GM20000 (cell line): ENCODE data around the gene ZNF501.

Experiments used
- DNase-seq: peaks from one replicate; pipeline ENCODE4 v3.0.0; 2012; ENCODE audit warnings: low spot score
- TF ChIP-seq, protein P1 (sequence below): IDR thresholded peaks from 2 replicates; pipeline ENCODE4 v1.5.1; 2012; ENCODE audit warnings: mild to moderate bottlenecking, control low read depth; ENCODE audit errors: extremely low read depth, missing control alignments

The ZNF501 gene

DNA sequence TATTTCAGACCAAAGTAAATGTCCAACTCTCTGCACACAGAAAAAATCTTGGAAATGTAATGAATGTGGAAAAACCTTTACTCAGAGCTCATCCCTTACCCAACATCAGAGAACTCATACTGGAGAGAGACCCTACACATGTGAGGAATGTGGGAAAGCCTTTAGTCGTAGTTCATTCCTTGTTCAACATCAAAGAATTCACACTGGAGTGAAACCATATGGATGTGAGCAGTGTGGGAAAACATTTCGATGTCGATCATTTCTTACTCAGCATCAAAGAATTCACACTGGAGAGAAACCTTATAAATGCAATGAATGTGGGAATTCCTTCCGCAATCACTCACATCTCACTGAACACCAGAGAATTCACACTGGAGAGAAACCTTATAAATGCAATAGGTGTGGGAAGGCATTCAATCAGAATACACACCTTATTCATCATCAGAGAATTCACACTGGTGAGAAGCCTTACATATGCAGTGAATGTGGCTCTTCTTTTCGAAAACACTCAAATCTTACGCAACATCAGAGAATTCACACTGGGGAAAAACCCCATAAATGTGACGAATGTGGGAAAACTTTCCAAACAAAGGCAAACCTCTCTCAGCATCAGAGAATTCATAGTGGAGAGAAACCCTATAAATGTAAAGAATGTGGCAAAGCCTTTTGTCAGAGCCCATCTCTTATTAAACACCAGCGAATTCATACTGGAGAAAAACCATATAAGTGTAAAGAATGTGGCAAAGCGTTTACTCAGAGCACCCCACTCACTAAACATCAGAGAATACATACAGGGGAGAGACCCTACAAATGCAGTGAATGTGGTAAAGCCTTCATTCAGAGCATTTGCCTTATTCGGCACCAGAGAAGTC lies 8.0 kb upstream of the ZNF501 start:
- TF ChIP-seq, protein P1, sequence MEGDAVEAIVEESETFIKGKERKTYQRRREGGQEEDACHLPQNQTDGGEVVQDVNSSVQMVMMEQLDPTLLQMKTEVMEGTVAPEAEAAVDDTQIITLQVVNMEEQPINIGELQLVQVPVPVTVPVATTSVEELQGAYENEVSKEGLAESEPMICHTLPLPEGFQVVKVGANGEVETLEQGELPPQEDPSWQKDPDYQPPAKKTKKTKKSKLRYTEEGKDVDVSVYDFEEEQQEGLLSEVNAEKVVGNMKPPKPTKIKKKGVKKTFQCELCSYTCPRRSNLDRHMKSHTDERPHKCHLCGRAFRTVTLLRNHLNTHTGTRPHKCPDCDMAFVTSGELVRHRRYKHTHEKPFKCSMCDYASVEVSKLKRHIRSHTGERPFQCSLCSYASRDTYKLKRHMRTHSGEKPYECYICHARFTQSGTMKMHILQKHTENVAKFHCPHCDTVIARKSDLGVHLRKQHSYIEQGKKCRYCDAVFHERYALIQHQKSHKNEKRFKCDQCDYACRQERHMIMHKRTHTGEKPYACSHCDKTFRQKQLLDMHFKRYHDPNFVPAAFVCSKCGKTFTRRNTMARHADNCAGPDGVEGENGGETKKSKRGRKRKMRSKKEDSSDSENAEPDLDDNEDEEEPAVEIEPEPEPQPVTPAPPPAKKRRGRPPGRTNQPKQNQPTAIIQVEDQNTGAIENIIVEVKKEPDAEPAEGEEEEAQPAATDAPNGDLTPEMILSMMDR, result no peak
- DNase-seq, result no peak

DNA sequence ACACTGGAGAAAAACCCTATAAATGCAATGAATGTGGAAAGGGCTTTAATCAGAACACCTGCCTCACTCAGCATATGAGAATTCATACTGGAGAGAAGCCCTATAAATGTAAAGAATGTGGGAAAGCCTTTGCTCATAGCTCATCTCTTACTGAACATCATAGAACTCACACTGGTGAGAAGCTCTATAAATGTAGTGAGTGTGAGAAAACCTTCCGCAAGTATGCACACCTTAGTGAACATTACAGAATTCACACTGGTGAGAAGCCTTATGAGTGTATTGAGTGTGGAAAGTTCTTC lies 7.4 kb upstream of the ZNF501 start:
- TF ChIP-seq, protein P1, result no peak
- DNase-seq, result no peak

DNA sequence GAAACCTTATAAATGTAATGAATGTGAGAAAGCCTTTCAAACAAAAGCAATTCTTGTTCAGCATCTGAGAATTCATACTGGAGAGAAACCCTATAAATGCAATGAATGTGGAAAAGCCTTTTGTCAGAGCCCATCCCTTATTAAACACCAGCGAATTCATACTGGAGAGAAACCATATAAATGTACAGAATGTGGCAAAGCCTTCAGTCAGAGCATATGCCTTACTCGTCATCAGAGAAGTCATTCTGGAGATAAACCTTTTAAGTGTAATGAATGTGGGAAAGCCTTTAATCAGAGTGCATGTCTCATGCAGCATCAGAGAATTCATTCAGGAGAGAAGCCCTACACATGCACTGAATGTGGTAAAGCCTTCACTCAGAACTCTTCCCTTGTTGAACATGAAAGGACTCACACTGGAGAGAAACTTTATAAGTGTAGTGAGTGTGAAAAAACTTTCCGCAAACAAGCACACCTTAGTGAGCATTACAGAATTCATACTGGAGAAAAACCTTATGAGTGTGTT lies 5.3 kb downstream of the ZNF501 start:
- no peak for DNase-seq
- TF ChIP-seq, protein P1, result no peak

DNA sequence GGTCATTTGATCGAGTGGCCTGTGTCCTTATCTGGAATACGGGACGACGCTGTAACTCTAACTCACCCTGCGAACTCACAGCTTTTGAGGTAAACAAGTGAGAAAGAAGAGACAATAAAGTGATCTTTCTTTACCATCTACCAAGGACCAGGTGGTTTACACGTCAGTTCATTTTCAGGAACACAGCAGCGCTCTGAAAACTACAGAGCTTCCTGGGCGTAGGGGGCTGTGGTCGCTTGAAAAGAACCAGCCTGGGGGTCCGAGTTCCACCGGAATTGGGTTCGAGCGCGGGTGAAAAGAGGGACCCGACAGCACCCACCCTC lies 31.6 kb downstream of the ZNF501 start:
- TF ChIP-seq, protein P1, result no peak

DNA sequence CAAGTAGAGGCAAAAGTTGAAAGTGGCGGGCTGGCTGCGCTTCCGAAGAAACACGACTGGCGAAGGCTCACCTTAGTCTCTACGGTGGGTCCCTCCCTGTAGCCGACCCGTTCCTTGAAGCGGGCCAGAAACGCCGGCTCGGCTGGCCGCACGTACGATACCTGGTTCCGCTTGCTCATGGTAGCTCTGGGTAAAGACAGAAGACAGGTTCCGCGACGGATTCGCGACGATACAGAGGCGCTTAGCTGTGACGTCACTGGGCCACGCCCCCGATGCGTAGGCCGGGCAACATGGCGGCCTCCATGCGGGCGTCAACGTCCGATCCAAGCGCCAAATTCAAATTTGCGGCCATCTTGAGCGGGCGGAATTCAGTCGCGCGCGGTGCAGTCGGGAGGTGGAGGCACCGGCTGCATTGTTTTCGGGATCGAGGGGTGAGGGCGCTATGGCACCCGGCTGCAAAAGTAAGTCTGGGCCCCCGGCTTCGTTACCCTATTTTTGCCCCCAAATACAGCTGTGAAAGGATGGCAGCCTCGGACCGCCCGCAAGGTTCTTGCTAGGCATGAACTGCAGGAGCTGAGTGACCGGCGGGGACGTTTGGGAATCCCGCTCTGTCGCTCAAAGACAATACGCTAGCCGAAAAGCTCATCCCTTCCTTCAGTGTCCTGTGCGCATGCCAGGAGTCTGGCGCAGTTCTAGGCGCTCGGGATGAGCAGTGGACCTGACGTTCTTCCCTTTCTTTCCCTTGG lies 32.2 kb downstream of the ZNF501 start, which contains the start of the genes KIAA1143 and KIF15:
Gene KIAA1143 (minus strand): TSS at position 196 of the 746 bp plus-strand sequence. CDS start 17 bp downstream, at position 179.
Gene KIF15 (plus strand): TSS at position 371 of the 746 bp plus-strand sequence. CDS start 72 bp downstream, at position 443.
- DNase-seq, result peak; percentile 90

More for the DNA sequence above, 31.6 kb downstream of the ZNF501 start:
- DNase-seq, result peak; percentile 12

GRCh38 chr3:44762170-44762677 lies 32.8 kb downstream of the ZNF501 start:
- DNase-seq, result no peak
- TF ChIP-seq, protein P1, result no peak

More for the DNA sequence above, 32.2 kb downstream of the ZNF501 start, which contains the start of the genes KIAA1143 and KIF15:
- TF ChIP-seq, protein P1, result no peak
